ENCODE data around the gene CCDC43.
A peak's percentile ranks its signal among the peaks of the same experiment; 100 is the strongest.

The CCDC43 gene

GRCh38 chr17:44664867-44665266 is 24.7 kb downstream of the CCDC43 start:
- no peaks in the 10 kb centered on the region for H3K36me3 ChIP-seq (ENCODE audit: control insufficient read depth, insufficient read depth, low read length, severe bottlenecking)
- H3K27me3 ChIP-seq (replicated peaks; ENCODE audit: control insufficient read depth, insufficient read depth, low read length): no peaks in the 10 kb centered on the region
- H3K9ac ChIP-seq (ENCODE audit: low read length): no peak overlapping the region
- DNase-seq (ENCODE audit: low read depth): no peak
- no peaks in the 10 kb centered on the region for H3K9me3 ChIP-seq (ENCODE audit: control insufficient read depth, low read length)
- no peaks in the 10 kb centered on the region for H3K4me1 ChIP-seq (ENCODE audit: control insufficient read depth, insufficient read depth, low read length)
- H3K4me3 ChIP-seq (ENCODE audit: low read length): no peak overlapping the region

- Histone ChIP-seq H3K4me1 (ENCODE audit: control insufficient read depth, insufficient read depth, low read length) (no peaks in the 10 kb centered on the region), H3K9ac (ENCODE audit: low read length) (no peak overlapping the region), H3K4me3 (ENCODE audit: low read length) (no peak overlapping the region), H3K9me3 (ENCODE audit: control insufficient read depth, low read length) (no peaks in the 10 kb centered on the region), H3K27me3 (replicated peaks; ENCODE audit: control insufficient read depth, insufficient read depth, low read length) (no peaks in the 10 kb centered on the region), H3K36me3 (ENCODE audit: control insufficient read depth, insufficient read depth, low read length, severe bottlenecking) (no peaks in the 10 kb centered on the region)
- DNase-seq (ENCODE audit: low read depth): no peak
Measured at GRCh38 chr17:44663095-44663494, 26.5 kb downstream of the CCDC43 start.

DNA sequence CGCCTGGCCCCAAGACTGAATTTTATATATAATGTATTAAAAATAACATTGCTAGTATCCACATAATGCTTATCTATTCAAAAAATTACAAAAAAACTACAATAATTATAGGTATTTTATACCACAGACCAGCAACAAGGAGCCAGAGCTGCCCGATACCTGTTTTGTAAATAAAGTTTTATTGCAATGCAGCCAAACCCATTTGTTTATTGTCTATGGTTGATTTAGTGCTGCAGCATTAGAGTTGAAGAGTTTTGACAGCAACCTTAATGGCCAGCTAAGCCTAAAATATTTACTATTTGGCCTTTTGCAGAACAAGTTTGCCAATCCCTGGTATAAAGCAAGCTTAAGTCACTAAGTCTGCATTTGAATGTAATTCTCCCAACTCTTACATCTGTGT is 27.7 kb downstream of the CCDC43 start:
- no peaks in the 10 kb centered on the region for H3K36me3 ChIP-seq (ENCODE audit: control insufficient read depth, insufficient read depth, low read length, severe bottlenecking)
- DNase-seq (ENCODE audit: low read depth): no peak
- H3K27me3 ChIP-seq (replicated peaks; ENCODE audit: control insufficient read depth, insufficient read depth, low read length): peaks cover 4% of the 10 kb centered on the region
- H3K4me3 ChIP-seq (ENCODE audit: low read length): no peak overlapping the region
- H3K9me3 ChIP-seq (ENCODE audit: control insufficient read depth, low read length): no peaks in the 10 kb centered on the region
- no peaks in the 10 kb centered on the region for H3K4me1 ChIP-seq (ENCODE audit: control insufficient read depth, insufficient read depth, low read length)
- no peak overlapping the region for H3K9ac ChIP-seq (ENCODE audit: low read length)

DNA sequence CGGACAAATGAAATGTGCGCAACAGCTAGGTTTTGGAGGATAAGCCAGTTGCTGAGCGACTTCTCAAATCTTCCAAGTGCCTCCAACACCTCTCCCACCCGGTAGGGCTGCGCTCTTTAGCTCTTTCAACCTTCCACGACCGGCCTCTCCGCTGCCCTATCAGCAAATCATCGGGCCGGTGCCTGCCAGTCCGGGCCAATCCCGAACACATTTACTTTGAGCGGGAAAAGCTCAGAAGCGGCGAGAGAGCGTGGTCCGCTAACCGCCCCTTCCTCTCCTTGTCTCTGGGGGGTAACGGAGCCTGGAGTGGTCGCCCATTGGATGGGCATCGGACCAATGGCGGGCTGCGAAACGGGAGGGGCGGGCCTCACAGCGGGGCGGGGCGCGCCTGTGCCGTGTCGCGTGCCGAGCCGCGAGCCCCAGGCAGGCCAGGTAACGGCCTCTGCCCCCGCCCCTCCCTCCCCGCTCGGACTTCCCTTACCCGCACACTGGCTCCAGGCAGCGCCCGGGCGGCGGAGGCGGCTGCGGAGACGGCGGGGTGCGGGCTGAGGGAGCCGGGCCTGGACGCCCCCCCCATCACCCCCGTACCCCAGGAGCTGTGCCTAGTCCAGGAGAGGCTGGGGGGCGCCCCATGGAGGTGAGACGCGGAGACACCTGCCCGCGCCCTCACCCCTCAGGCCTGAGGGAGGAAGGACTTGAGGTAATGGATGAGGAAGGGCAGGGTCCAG is 33.4 kb downstream of the CCDC43 start, which contains the start of gene MEIOC:
MEIOC (plus strand) TSS at position 486 of the 728 bp plus-strand sequence; CDS start at position 632, 146 bp downstream.
- Histone ChIP-seq H3K27me3 (replicated peaks; ENCODE audit: control insufficient read depth, insufficient read depth, low read length) (peaks cover 21% of the 10 kb centered on the region), H3K36me3 (ENCODE audit: control insufficient read depth, insufficient read depth, low read length, severe bottlenecking) (no peaks in the 10 kb centered on the region), H3K4me1 (ENCODE audit: control insufficient read depth, insufficient read depth, low read length) (no peaks in the 10 kb centered on the region), H3K9me3 (ENCODE audit: control insufficient read depth, low read length) (peaks cover 7% of the 10 kb centered on the region), H3K9ac (ENCODE audit: low read length) (no peak within 1 kb of the TSS), H3K4me3 (ENCODE audit: low read length) (peak within 1 kb of the TSS; percentile 37)
- DNase-seq (ENCODE audit: low read depth): peak; percentile 35

- H3K4me3 ChIP-seq (ENCODE audit: low read length): no peak overlapping the region
- H3K9ac ChIP-seq (ENCODE audit: low read length): no peak overlapping the region
- H3K4me1 ChIP-seq (ENCODE audit: control insufficient read depth, insufficient read depth, low read length): no peaks in the 10 kb centered on the region
- H3K9me3 ChIP-seq (ENCODE audit: control insufficient read depth, low read length): peaks cover 7% of the 10 kb centered on the region
- no peak for DNase-seq (ENCODE audit: low read depth)
- no peaks in the 10 kb centered on the region for H3K36me3 ChIP-seq (ENCODE audit: control insufficient read depth, insufficient read depth, low read length, severe bottlenecking)
- peaks cover 23% of the 10 kb centered on the region for H3K27me3 ChIP-seq (replicated peaks; ENCODE audit: control insufficient read depth, insufficient read depth, low read length)
Measured at GRCh38 chr17:44653954-44654353, 35.6 kb downstream of the CCDC43 start.

GRCh38 chr17:44653384-44653783 is 36.2 kb downstream of the CCDC43 start:
- no peak overlapping the region for H3K9ac ChIP-seq (ENCODE audit: low read length)
- H3K4me3 ChIP-seq (ENCODE audit: low read length): no peak overlapping the region
- H3K9me3 ChIP-seq (ENCODE audit: control insufficient read depth, low read length): peaks cover 7% of the 10 kb centered on the region
- DNase-seq (ENCODE audit: low read depth): no peak
- H3K4me1 ChIP-seq (ENCODE audit: control insufficient read depth, insufficient read depth, low read length): no peaks in the 10 kb centered on the region
- H3K36me3 ChIP-seq (ENCODE audit: control insufficient read depth, insufficient read depth, low read length, severe bottlenecking): no peaks in the 10 kb centered on the region
- H3K27me3 ChIP-seq (replicated peaks; ENCODE audit: control insufficient read depth, insufficient read depth, low read length): peaks cover 25% of the 10 kb centered on the region

DNA sequence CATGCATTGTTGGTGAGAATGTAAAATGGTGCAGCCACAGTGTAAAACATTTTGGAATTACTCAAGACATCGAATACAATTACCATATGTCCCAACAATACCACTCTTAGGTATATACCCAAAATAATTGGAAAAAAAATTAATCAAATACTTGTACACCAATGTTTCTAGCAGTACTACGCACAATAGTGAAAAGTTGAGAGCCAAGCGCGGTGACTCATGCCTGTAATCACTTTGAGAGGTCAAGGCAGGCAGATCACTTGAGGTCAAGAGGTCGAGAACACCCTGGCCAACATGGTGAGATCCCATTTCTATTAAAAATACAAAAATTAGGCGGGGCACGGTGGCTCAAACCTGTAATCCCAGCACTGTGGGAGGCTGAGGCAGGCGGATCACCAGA is 36.8 kb downstream of the CCDC43 start:
- H3K4me1 ChIP-seq (ENCODE audit: control insufficient read depth, insufficient read depth, low read length): no peaks in the 10 kb centered on the region

DNA sequence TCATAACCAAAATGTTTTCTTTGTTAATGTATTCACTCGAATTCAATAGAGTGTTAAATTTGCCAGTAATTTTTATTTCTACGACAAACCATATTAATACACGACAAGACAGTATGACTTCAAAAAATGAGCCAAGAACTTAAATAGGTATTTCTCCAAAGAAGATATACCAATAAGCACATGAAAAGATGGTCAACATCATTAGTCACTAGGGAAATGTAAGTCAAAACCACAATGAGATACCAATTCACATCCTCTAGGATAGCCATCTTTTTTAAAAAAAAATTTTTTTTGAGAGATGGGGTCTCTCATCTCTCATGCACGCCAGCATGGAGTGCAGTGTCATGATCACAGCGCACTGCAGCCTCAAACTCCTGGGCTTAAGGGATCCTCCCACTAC is 38.3 kb downstream of the CCDC43 start:
- no peak for DNase-seq (ENCODE audit: low read depth)

More for the DNA sequence above, 36.8 kb downstream of the CCDC43 start:
- Histone ChIP-seq H3K27me3 (replicated peaks; ENCODE audit: control insufficient read depth, insufficient read depth, low read length) (peaks cover 25% of the 10 kb centered on the region), H3K9ac (ENCODE audit: low read length) (no peak overlapping the region), H3K36me3 (ENCODE audit: control insufficient read depth, insufficient read depth, low read length, severe bottlenecking) (no peaks in the 10 kb centered on the region), H3K4me3 (ENCODE audit: low read length) (no peak overlapping the region), H3K9me3 (ENCODE audit: control insufficient read depth, low read length) (peaks cover 7% of the 10 kb centered on the region)
- DNase-seq (ENCODE audit: low read depth): no peak

DNA sequence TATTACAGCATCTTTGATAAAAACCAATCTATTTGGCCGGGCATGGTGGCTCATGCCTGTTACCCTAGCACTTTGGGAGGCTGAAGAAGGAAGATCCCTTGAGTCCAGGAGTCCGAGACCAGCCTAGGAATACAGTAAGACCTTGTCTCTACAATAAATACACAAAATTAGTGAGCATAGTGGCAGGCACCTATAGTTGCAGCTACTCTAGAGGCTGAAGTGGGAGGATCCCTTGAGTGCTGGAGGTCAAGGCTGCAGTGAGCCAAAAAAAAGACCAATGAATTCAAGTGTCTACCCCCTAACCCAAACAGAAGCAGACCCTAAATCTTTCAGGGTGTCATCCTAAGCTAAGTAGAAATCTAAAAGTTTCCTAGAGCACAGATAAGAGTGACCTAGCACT is 40.6 kb downstream of the CCDC43 start:
- H3K9ac ChIP-seq (ENCODE audit: low read length): no peak overlapping the region
- no peak for DNase-seq (ENCODE audit: low read depth)
- peaks cover 11% of the 10 kb centered on the region for H3K27me3 ChIP-seq (replicated peaks; ENCODE audit: control insufficient read depth, insufficient read depth, low read length)
- H3K4me1 ChIP-seq (ENCODE audit: control insufficient read depth, insufficient read depth, low read length): no peaks in the 10 kb centered on the region
- no peaks in the 10 kb centered on the region for H3K36me3 ChIP-seq (ENCODE audit: control insufficient read depth, insufficient read depth, low read length, severe bottlenecking)
- peaks cover 2% of the 10 kb centered on the region for H3K9me3 ChIP-seq (ENCODE audit: control insufficient read depth, low read length)
- H3K4me3 ChIP-seq (ENCODE audit: low read length): no peak overlapping the region

More for the DNA sequence above, 38.3 kb downstream of the CCDC43 start:
- Histone ChIP-seq H3K36me3 (ENCODE audit: control insufficient read depth, insufficient read depth, low read length, severe bottlenecking) (no peaks in the 10 kb centered on the region), H3K27me3 (replicated peaks; ENCODE audit: control insufficient read depth, insufficient read depth, low read length) (peaks cover 19% of the 10 kb centered on the region), H3K9ac (ENCODE audit: low read length) (no peak overlapping the region), H3K4me3 (ENCODE audit: low read length) (no peak overlapping the region), H3K9me3 (ENCODE audit: control insufficient read depth, low read length) (peaks cover 7% of the 10 kb centered on the region), H3K4me1 (ENCODE audit: control insufficient read depth, insufficient read depth, low read length) (no peaks in the 10 kb centered on the region)

DNA sequence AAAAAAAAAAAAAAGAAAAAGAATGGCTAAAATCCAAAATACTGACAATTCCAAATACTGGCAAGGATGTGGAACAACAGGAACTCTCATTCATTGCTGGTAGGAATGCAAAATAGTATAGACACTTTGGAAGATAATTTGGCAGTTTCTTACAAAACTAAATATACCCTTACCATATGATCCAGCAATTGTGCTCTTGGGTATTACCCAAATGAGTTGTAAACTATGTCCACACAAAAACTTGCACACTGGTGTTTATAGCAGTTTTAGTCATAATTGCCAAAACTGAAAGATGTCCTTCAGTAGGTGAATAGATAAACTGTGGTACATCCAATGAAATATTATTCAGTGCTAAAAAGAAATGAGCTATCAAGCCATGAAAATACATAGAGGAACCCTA is 41.8 kb downstream of the CCDC43 start:
- Histone ChIP-seq H3K4me1 (ENCODE audit: control insufficient read depth, insufficient read depth, low read length) (peaks cover 5% of the 10 kb centered on the region), H3K4me3 (ENCODE audit: low read length) (no peak overlapping the region), H3K9me3 (ENCODE audit: control insufficient read depth, low read length) (no peaks in the 10 kb centered on the region), H3K36me3 (ENCODE audit: control insufficient read depth, insufficient read depth, low read length, severe bottlenecking) (no peaks in the 10 kb centered on the region), H3K9ac (ENCODE audit: low read length) (no peak overlapping the region), H3K27me3 (replicated peaks; ENCODE audit: control insufficient read depth, insufficient read depth, low read length) (peaks cover 4% of the 10 kb centered on the region)
- DNase-seq (ENCODE audit: low read depth): no peak

GRCh38 chr17:44646280-44646679 is 43.3 kb downstream of the CCDC43 start:
- H3K4me1 ChIP-seq (ENCODE audit: control insufficient read depth, insufficient read depth, low read length): peaks cover 8% of the 10 kb centered on the region
- peaks cover 4% of the 10 kb centered on the region for H3K27me3 ChIP-seq (replicated peaks; ENCODE audit: control insufficient read depth, insufficient read depth, low read length)
- no peaks in the 10 kb centered on the region for H3K36me3 ChIP-seq (ENCODE audit: control insufficient read depth, insufficient read depth, low read length, severe bottlenecking)
- no peak overlapping the region for H3K4me3 ChIP-seq (ENCODE audit: low read length)
- DNase-seq (ENCODE audit: low read depth): no peak
- H3K9ac ChIP-seq (ENCODE audit: low read length): no peak overlapping the region
- H3K9me3 ChIP-seq (ENCODE audit: control insufficient read depth, low read length): no peaks in the 10 kb centered on the region

GRCh38 chr17:44645341-44645740 is 44.2 kb downstream of the CCDC43 start:
- no peak for DNase-seq (ENCODE audit: low read depth)
- Histone ChIP-seq H3K9ac (ENCODE audit: low read length) (no peak overlapping the region), H3K27me3 (replicated peaks; ENCODE audit: control insufficient read depth, insufficient read depth, low read length) (peaks cover 4% of the 10 kb centered on the region), H3K36me3 (ENCODE audit: control insufficient read depth, insufficient read depth, low read length, severe bottlenecking) (no peaks in the 10 kb centered on the region), H3K4me3 (ENCODE audit: low read length) (no peak overlapping the region), H3K4me1 (ENCODE audit: control insufficient read depth, insufficient read depth, low read length) (peaks cover 8% of the 10 kb centered on the region), H3K9me3 (ENCODE audit: control insufficient read depth, low read length) (no peaks in the 10 kb centered on the region)

Data from adipocyte (in vitro differentiated cells).